GM23338 (cell line): Measurements from ENCODE around the gene PCSK5.

Experiments used
- CTCF ChIP-seq, 2 experiments: fragments of 200-600 bp in 1 of 2; sonication (generic) in 1 of 2; conservative IDR thresholded peaks; 2 replicates each; pipeline versions ENCODE4 v1.5.1 to v1.6.1; 2016 to 2017; ENCODE audit warnings: antibody characterized with exemption in 2 of 2, low read depth in 2 of 2, mild to moderate bottlenecking in 2 of 2, moderate library complexity in 1 of 2
- EZH2 ChIP-seq: fragments of 200-600 bp; sonication (generic); IDR thresholded peaks from one replicate; pipeline ENCODE4 v1.8.0; 2017; ENCODE audit warnings: antibody characterized with exemption, mild to moderate bottlenecking, low read depth; ENCODE audit not compliant: unreplicated experiment
- JUNB ChIP-seq: IDR thresholded peaks from one replicate; pipeline ENCODE4 v1.6.1; 2016; ENCODE audit warnings: antibody characterized with exemption; ENCODE audit not compliant: unreplicated experiment
- POLR2AphosphoS5 ChIP-seq: IDR thresholded peaks from 2 replicates; pipeline ENCODE4 v1.6.1; 2016; ENCODE audit warnings: antibody characterized with exemption, low read depth
- REST ChIP-seq: IDR thresholded peaks from one replicate; pipeline ENCODE4 v1.6.1; 2018; ENCODE audit warnings: antibody characterized with exemption; ENCODE audit not compliant: unreplicated experiment

GRCh38 chr9:76143834-76144233 is 253.4 kb downstream of the PCSK5 start:
- no peak for TF ChIP-seq CTCF (conservative IDR thresholded peaks at IDR 0.05; ENCODE audit: low read depth in 2 of 2)
- TF ChIP-seq JUNB, result no peak
- TF ChIP-seq REST, result no peak
- TF ChIP-seq EZH2, result no peak
- no peak for TF ChIP-seq POLR2AphosphoS5
